Neural progenitor cell (in vitro differentiated cells): Measurements from ENCODE around the gene MMRN2.

Experiments used
- EZH2 ChIP-seq: fragments of 200-600 bp; sonication (generic); IDR thresholded peaks from 2 replicates; pipeline ENCODE4 v1.6.1; 2017; ENCODE audit warnings: antibody characterized with exemption, mild to moderate bottlenecking, moderate library complexity
- EZH2phosphoT487 ChIP-seq: fragments of 200-600 bp; sonication (generic); IDR thresholded peaks from 2 replicates; pipeline ENCODE4 v1.6.1; 2017; ENCODE audit warnings: antibody characterized with exemption
- TF ChIP-seq, protein P1 (sequence below): fragments of 200-600 bp; sonication (generic); IDR thresholded peaks from 2 replicates; pipeline ENCODE4 v1.5.1; 2017; ENCODE audit warnings: antibody characterized with exemption, mild to moderate bottlenecking

DNA sequence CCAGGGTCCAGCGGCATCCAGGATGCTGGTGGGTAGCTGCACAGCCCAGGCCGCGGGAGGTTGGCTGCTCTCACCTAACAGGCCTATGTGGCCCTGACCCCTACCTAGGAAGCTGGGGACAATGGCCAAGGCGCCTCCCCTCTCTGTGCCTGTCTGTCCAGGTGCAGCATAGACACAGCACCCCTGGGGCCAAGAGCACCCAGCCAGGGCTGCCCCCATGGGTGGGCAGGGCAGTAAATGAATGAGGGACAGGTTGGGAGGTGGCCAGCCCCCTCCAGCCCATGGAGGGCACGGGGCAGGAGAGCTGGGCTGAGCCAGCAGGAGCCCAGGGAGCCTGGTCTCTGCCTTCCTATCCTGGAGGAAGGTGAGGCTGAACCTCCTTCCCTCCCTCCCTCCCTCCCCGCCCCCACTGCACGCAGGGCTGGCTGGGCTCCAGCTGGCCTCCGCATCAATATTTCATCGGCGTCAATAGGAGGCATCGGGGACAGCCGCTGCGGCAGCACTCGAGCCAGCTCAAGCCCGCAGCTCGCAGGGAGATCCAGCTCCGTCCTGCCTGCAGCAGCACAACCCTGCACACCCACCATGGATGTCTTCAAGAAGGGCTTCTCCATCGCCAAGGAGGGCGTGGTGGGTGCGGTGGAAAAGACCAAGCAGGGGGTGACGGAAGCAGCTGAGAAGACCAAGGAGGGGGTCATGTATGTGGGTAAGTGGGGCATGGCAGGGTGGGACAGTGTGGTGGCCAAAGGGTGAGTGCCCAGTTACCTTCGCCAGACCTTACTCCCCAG, 893 bp upstream of the MMRN2 start, which contains the start of gene SNCG:
- TF ChIP-seq, protein P1, sequence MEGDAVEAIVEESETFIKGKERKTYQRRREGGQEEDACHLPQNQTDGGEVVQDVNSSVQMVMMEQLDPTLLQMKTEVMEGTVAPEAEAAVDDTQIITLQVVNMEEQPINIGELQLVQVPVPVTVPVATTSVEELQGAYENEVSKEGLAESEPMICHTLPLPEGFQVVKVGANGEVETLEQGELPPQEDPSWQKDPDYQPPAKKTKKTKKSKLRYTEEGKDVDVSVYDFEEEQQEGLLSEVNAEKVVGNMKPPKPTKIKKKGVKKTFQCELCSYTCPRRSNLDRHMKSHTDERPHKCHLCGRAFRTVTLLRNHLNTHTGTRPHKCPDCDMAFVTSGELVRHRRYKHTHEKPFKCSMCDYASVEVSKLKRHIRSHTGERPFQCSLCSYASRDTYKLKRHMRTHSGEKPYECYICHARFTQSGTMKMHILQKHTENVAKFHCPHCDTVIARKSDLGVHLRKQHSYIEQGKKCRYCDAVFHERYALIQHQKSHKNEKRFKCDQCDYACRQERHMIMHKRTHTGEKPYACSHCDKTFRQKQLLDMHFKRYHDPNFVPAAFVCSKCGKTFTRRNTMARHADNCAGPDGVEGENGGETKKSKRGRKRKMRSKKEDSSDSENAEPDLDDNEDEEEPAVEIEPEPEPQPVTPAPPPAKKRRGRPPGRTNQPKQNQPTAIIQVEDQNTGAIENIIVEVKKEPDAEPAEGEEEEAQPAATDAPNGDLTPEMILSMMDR, result no peak
- no peak for TF ChIP-seq EZH2
- no peak for TF ChIP-seq EZH2phosphoT487
